AG08395 (cell line): ENCODE data around the gene BHLHA15.

ENCODE experiments used
- DNase-seq: peaks from one replicate; pipeline ENCODE4 v3.0.0; 2012; ENCODE audit warnings: mixed read lengths, low spot score

Gene BHLHA15

DNA sequence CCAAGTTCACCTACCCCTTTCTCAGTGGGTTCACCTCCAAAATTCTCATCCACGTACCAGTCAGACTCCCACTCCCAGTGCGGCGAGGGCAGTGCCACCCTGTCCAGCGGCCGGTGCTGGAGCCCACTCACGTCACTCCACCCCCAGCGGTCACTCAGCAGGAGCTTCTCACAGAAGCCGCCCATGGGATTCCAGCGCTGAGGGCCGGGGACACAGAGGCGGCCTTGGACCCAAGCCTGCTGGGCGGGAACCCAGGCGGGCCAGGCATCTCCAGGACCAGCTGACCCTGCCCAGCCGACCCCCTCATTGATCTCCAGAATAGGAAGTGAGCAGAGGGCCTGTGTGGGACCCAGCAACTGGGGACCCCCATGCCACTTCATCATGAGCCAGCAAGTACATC is 33.6 kb downstream of the BHLHA15 start:
- no peak for DNase-seq

DNA sequence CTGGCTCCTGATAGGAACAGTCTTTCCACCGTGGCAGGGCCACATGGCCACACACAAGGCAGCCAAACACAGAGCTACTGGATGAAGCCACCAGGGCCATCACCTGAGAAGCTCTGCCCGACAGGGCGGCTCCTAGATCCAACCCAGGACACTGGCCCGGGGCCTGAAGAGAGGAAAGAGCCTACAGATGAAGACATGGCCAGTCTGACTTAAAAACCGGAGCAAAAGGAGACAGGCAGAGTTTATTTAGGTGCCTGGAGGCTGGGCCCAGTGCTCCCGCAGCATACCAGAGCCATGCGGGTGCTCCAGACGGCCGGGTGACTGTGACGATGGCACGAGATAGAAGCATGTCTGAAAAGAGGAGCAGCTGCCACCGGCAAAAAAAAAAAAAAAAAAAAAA is 36.9 kb downstream of the BHLHA15 start:
- DNase-seq: no peak

DNA sequence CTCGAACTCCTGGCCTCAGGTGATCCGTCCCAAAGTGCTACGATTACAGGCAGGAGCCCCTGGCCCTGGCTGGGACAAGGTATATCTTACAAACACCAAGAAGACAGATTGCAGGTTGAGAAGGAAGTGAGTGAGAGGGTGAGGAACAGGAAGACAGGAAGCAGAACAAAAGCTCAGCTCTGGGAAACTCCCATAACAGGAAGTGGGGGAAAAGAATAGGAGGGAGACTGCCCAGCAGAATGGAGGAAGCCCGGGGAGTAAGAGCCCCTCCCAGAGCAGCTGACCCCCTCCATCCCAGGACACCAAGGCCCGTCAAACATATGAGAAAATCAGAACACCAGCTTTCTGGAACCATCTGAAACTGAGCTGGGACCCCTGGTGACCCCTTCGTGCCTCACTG is 37.9 kb downstream of the BHLHA15 start:
- no peak for DNase-seq

DNA sequence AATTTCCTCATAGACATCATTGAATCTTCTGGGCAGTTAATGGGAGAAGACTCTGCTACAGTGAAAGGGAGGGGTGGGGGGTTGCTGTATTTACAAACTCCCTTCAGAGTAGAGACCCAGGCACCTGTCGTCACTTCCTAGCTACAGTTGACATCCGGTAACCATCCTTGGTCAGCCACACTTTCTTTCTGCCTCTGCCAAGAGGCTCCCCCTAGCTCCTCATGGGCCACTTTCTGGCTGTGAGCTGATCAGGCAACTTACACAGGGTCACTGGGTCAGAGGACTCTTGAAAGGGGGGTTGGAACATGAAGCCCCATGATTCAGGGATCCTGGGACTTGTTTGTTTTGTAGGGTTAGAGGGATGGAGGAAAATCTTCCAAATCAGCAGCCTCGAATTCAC is 39.5 kb downstream of the BHLHA15 start:
- no peak for DNase-seq

DNA sequence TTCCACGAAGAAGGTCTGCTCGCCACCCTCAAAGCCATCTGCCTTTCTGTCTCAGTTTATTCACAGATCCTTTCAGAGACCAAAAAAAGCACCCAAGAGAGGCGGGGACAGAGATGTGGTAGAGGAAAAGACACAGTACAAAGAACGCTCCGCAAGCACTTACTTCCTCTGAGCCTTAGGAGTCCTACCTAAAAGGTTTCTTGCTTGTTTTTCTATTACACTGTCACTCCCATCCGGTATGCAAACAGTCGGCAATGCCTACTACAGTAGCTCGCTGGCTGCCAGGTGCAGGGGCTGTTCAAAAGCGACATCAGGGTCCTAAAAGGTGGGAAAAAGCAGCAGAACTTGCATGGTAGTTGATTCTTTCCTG is 40.0 kb downstream of the BHLHA15 start:
- DNase-seq: no peak

DNA sequence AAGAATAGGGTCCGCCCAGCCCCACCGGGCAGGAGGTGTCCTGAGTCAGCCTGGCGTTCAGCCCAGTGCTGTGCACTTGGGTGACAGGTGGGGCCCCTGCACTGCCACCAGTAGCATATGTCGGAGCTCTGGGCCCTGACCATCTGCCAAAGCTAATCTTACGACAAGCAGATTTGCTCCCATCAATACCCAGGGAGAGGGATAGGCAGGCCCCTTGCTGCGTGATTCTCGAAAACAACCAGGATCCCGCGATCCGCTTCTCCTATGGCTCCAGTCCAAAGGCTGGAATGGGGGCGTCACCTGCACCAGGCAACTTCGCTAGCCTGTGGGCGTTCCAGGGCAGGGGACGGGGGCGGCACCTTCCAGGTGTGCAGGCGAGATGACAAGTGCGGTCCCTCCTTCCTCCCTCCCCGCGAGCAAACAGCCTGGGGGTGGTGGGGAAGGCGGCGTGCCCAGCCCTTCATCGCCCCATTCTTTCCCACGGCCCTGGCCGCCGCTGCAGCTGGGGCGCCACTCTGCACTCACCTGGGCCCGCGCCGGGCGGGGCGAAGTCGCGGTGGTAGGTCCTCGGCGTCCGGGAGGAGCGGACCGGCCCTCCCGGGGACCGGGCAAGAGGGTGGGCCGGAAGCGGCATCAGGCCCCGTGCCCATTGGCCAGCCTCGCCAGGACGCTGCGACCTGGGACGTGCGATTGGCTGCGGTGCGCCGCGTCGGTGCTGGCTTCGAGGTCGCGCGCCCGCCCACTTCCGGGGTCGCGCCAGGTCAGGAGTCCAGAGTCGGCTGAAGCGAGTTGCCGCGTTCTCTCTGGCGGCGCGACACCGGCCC is 40.6 kb downstream of the BHLHA15 start, which contains the start of gene TECPR1:
Gene TECPR1 (minus strand): TSS at position 632 of the 824 bp plus-strand sequence. CDS start 6,086 bp downstream, outside the sequence.
- peak; percentile 100 for DNase-seq

DNA sequence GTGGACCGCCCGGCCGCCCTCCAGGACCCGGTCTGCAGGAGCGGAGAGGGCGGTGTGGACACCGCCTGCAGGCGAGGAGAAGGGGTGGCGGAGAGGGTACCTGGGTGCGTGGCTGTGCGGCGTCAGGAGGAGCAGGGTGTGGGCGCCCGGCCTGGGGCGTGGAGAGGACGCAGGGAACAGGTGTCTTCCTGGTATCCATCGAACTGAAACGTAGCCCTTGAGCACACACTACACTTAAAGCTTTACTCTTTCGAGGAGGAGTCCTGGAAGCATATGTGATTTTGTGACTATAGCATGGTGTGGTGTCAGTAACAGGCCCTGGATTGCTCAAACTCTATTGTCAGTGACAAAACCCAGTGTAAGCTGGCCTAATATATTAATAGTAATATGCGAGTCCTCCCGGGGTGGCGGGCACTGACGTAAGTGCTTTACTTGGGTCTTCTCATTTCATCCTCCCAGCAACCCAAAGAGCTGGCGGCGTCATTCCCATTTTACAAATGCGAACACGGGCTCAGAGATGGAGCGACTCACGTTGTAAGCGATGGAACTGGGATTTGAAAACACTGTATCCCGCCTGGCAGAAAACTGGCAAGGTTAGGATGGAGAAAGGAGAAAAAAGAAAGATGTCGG is 41.3 kb downstream of the BHLHA15 start:
- no peak for DNase-seq

DNA sequence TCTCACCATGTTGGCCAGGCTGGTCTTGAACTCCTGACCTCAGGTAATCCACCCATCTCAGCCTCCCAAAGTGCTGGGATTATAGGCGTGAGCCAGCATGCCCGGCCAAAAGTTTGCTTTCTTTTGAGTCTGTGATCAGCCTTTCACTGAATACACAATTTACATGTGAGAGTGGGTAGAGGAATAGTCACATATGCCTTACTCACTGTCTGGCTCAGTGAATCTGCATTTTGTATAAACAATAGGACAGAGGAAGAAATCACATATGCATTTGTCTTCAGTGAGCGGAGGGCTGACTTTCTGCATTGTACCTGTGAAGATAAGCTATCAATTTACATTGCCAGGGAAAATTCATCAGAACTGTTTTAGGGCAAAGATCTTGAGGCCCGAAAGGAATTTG is 43.3 kb downstream of the BHLHA15 start:
- DNase-seq: no peak

DNA sequence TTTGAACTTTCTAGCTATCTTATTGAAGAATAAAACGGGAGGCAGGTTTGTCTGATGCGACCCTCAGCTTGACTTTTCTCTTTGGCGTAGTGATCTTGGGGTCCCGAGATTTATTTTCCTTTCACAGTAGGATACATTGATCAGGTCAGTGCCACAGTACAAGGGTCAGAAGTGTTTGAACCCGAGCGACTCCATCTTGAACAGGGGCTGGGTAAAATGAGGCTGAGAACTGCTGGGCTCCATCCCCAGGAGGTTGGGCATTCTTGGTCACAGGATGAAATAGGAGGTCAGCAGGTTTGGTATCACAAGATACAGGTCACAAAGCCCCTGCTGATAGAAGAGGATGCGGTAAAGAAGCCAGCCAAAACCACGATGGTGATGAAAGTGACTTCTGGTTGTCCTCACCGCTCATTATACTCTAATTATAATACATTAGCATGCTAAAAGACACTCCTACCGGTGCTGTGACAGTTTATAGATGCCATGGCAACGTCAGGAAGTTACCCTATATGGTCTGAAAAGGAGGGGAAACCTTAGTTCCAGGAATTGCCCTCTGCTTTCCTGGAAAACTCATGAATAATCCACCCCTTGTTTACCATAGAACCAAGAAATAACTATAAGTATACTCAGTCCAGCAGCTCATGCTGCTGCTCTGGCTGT is 43.8 kb downstream of the BHLHA15 start:
- no peak for DNase-seq

DNA sequence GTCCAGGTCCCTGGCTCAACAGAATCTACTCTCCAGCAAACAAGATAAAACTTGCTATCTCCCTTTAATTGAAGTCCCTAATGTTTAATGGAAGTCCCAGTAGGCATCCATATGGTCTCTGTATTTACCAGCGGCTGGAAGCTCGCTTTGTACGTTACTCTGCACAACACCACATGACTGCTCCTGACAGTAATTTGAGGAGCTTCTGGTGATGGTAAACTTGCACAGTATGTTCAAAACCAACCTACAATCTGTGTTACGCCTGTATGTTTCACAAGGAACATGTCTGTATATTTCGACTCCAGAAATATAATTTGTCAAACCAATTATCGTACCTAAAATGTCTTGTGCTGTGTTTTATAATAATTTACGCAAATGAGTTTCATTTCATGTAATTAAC is 45.2 kb downstream of the BHLHA15 start:
- DNase-seq: no peak

DNA sequence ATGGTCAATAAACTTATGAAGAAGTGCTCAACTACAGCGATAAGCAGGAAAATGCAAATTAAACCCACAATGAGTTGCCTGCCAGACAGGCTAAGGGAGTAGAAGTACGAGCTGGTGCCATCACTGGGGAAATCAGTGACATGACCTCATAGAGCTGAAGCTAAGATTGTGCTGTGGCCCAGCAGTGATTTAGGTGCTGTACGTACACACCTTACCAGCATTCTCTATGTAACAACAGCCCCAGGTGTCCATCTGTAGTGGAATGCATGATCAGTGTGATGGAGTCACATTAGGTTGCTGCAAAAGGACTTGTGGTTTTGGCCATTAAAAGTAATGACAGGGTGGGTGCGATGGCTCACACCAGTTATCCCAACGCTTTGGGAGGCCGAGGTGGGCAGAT is 46.5 kb downstream of the BHLHA15 start:
- no peak for DNase-seq
